Adrenal gland (tissue), 12 donors: ENCODE measurements around the gene RNF145. TPM values are rescaled to one million over a fixed set of nuclear protein-coding genes. Genes with fewer than 3 reads are reported as not detected.

Experiments used
- DNase-seq, 7 donors: peaks; one replicate each; pipeline ENCODE4 v3.0.0-alpha.2; 2019 to 2020
- H3K27ac ChIP-seq, 5 donors: fragments of 200-600 bp; sonication (generic) in 4 of 5; 1 replicate in 3 of 5; 2 replicates in 2 of 5; pipeline versions ENCODE4 v1.5.1 to v1.8.0; 2016 to 2020; ENCODE audit warnings: mild to moderate bottlenecking in 1 of 5
- H3K27me3 ChIP-seq: fragments of 200-600 bp; 2 replicates; pipeline ENCODE4 v1.8.0; 2021
- H3K36me3 ChIP-seq, 2 donors: fragments of 200-600 bp; replicated peaks in 1 of 2; 1 replicate in 1 of 2; 2 replicates in 1 of 2; pipeline versions ENCODE4 v1.5.1 to v1.8.0; 2018 to 2022
- H3K4me1 ChIP-seq, 2 donors: fragments of 200-600 bp; replicated peaks in 1 of 2; 1 replicate in 1 of 2; 2 replicates in 1 of 2; pipeline versions ENCODE4 v1.5.1 to v1.8.0; 2018 to 2021
- H3K4me3 ChIP-seq, 4 donors: fragments of 200-600 bp; sonication (generic) in 3 of 4; one replicate each; pipeline ENCODE4 v1.5.1; 2016 to 2018
- H3K9me3 ChIP-seq, 3 donors: fragments of 200-600 bp; sonication (generic) in 1 of 3; replicated peaks in 1 of 3; 1 replicate in 2 of 3; 2 replicates in 1 of 3; pipeline versions ENCODE4 v1.5.1 to v1.8.0; 2016 to 2021
- POLR2A ChIP-seq, 2 donors: fragments of 450-650 bp; IDR thresholded peaks; one replicate each; pipeline ENCODE4 v1.6.1; 2017; ENCODE audit warnings: antibody characterized with exemption in 2 of 2, mild to moderate bottlenecking in 2 of 2, moderate library complexity in 1 of 2
- WGBS, 4 donors: extraction: QIAGEN DNeasy Blood & Tissue Kit in 2 of 4; methylation state at CpG; one replicate each; pipeline versions ENCODE4 v1.1.5 to v1.1.7; 2013 to 2017; 5-methylcytosine and 5-hydroxymethylcytosine counted together
- intact Hi-C, 2 donors: fragments of 100-400 bp; cut with DNase I; formaldehyde crosslinking; loops; one replicate each; pipeline versions ENCODE4 v1.14.1 to v1.15.0; 2022 to 2023
- polyA plus RNA-seq, 3 donors: library from polyadenylated mRNA; stranded (reverse); fragments of 200-250 nt in 2 of 3; fragments of 350-450 nt in 1 of 3; fragmentation: Illumina TruSeq in 1 of 3; extraction: RNeasy Lipid Tissue Mini Kit (QIAGEN cat#74804) in 1 of 3; gene quantifications; one replicate each; pipeline ENCODE4 v1.2.3, GENCODE V29; 2013 to 2014
- total RNA-seq, 9 donors: library from RNA; depleted of rRNA in 4 of 9; stranded (reverse); fragments of >200 nt in 4 of 9; fragments of 120-200 nt in 1 of 9; fragmentation: NEBNext Ultra II Directional in 1 of 9; extraction: Animal tissue kit (Norgen Biotek cat#: 25700) in 1 of 9; gene quantifications; one replicate each; pipeline versions ENCODE4 v1.1.0 to v1.2.4, GENCODE V29; 2013 to 2023
- TF ChIP-seq, protein P1 (sequence below), 6 experiments: fragments of 450-650 bp in 4 of 6; fragments of 200-600 bp in 2 of 6; sonication (generic) in 1 of 6; IDR thresholded peaks; 1 replicate in 5 of 6; 2 replicates in 1 of 6; pipeline versions ENCODE4 v1.5.1 to v1.8.0; 2016 to 2021; ENCODE audit warnings: antibody characterized with exemption in 6 of 6, mild to moderate bottlenecking in 2 of 6, moderate library complexity in 1 of 6
- donor health status: healthy with polysubstance abuse.
- donor health status: Bipolar disorder and iron deficiency.
- donor health status: DM: yes; HTN: yes; CAD: no.
- donor health status: DM: no; HTN: no; CAD: no.
- donor health status: DM: no; HTN: no; CAD: no.
- donor health status: DM: yes; HTN: yes; CAD: no.

Gene RNF145
- total and polyA plus RNA-seq, 12 donors = 20.2 to 138 (median 69.6) TPM

DNA sequence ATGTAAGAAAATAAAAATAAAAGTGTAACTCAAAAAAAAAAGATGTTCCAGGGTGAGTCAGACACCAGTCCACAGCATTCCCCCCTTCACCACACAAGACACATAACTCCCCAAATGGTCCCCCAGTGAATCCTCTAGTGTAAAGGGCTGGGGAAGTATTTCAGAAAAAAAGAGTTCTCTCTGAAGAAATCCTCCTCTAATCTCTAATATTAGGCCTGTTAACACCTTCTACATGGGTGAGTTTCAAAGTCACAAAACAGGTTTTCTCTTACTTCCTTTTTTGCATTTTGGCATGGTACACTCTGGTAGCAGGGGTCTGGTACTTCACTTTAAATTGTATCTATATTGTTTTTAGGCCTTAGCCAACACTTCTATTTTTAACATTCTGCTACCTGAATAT is 28.2 kb downstream of the RNF145 start:
- peaks cover 14 to 88% of the 10 kb centered on the region in 2 donors for H3K4me1 ChIP-seq
- no peaks in the 10 kb centered on the region for H3K36me3 ChIP-seq
- H3K27ac ChIP-seq = no peak overlapping the region
- DNase-seq = no peak
- H3K27me3 ChIP-seq = no peaks in the 10 kb centered on the region
- no peak for TF ChIP-seq POLR2A (IDR thresholded peaks at IDR 0.05)
- TF ChIP-seq, protein P1, sequence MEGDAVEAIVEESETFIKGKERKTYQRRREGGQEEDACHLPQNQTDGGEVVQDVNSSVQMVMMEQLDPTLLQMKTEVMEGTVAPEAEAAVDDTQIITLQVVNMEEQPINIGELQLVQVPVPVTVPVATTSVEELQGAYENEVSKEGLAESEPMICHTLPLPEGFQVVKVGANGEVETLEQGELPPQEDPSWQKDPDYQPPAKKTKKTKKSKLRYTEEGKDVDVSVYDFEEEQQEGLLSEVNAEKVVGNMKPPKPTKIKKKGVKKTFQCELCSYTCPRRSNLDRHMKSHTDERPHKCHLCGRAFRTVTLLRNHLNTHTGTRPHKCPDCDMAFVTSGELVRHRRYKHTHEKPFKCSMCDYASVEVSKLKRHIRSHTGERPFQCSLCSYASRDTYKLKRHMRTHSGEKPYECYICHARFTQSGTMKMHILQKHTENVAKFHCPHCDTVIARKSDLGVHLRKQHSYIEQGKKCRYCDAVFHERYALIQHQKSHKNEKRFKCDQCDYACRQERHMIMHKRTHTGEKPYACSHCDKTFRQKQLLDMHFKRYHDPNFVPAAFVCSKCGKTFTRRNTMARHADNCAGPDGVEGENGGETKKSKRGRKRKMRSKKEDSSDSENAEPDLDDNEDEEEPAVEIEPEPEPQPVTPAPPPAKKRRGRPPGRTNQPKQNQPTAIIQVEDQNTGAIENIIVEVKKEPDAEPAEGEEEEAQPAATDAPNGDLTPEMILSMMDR (IDR thresholded peaks at IDR 0.05) = no peak
- intact Hi-C loops = no loop called here
- H3K4me3 ChIP-seq = no peak overlapping the region
- no peaks in the 10 kb centered on the region for H3K9me3 ChIP-seq

DNA sequence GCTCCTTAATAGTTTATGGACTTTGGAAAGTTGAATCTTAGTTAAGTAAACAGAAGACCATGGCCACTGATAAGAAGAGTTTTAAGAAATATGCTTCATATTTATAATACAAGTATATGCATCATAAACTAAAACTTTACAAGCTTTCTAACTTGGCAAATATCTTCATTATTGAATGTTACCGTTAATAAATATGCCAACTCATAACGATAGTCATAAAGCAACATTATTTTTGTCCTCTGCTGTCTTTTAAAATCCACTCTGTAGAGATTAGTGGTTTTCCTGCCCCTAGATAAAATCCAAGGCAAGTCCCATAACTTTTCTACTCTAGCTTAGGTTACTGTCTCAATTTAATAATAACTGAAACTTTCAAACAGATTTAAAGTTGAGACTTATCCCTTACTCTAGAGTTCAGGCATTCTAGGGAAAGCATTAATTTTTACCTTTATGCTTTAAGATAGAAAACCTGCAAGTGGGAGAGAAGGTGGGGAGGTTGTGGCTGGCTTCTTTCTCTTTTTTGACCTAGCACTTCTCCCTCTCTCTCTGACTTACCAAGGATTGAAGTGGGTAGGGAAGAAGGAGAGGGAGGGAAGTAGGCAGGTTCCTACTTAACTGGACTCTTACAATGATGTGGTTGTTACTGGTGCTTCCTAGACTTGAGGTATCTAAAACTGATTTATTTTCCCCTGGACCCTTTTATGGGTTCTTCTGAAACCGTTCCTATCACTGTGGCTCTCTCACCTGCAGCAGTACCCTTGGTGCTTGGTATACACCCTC is 29.6 kb downstream of the RNF145 start:
- Histone ChIP-seq H3K9me3 (no peaks in the 10 kb centered on the region), H3K4me3 (no peak overlapping the region), H3K27ac (peak overlapping the region in 4 of 5 donors; percentile 44 to 77 (median 58)), H3K4me1 (peaks cover 8 to 88% of the 10 kb centered on the region in 2 donors), H3K36me3 (no peaks in the 10 kb centered on the region), H3K27me3 (no peaks in the 10 kb centered on the region)
- intact Hi-C loops = no loop called here
- no peak for DNase-seq
- TF ChIP-seq POLR2A (IDR thresholded peaks at IDR 0.05) = no peak
- WGBS, 4 donors = 43 to 55% (median 47%) methylated on average over 3 of the region's 3 CpGs

DNA sequence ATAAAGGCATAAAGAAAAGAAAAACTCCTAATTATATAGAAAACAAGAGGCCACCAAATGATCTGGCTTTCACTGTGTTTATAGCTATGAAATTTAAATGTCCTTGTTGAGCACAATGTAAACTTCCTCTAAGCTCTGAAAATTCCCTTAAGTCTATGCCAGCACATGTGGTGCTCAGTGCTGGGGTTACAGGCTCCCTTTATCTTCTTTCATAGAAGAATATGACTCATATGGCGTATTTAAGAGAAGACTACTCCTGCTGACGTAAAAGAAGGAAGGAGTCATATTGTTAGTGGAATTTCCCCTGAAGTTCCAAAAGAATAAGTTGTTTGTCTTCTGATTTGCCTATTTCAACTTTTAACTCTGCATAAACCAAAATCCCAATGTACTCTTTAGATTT is 30.4 kb downstream of the RNF145 start:
- 11 to 29% (median 28%) methylated on average over 2 of the region's 2 CpGs for WGBS, 4 donors
- peak overlapping the region in 4 of 5 donors; percentile 2 to 77 (median 52) for H3K27ac ChIP-seq
- no peaks in the 10 kb centered on the region for H3K36me3 ChIP-seq
- peak in 6 of 7 donors; percentile 30 to 69 (median 48) for DNase-seq
- intact Hi-C loops = no loop called here
- no peaks in the 10 kb centered on the region for H3K9me3 ChIP-seq
- TF ChIP-seq POLR2A (IDR thresholded peaks at IDR 0.05) = peak in 1 of 2 donors; percentile 29
- TF ChIP-seq, protein P1 (IDR thresholded peaks at IDR 0.05) = no peak
- peaks cover 15 to 88% of the 10 kb centered on the region in 2 donors for H3K4me1 ChIP-seq
- no peaks in the 10 kb centered on the region for H3K27me3 ChIP-seq
- H3K4me3 ChIP-seq = peak overlapping the region in 1 of 4 donors; percentile 14

DNA sequence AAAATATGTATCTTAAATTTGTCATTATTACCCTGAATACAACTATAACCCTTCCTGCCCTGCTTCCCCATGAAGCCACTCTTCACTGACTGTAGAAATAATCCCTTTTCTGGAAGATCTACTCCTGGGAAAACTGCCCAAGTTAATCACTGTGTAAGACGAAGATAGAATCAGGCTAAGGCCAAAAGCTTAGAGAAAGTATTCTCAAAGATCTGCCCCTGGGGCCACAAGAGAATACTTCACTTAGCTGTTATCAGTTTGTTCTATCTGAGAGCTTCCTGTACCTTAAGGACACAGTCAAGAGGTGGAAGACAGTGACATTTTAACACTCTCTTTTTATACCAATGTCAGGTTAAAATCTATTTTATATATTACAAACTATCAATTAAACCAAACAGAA is 33.8 kb downstream of the RNF145 start:
- DNase-seq = no peak
- TF ChIP-seq, protein P1 (IDR thresholded peaks at IDR 0.05) = no peak
- TF ChIP-seq POLR2A (IDR thresholded peaks at IDR 0.05) = no peak
- no peak overlapping the region for H3K4me3 ChIP-seq
- H3K9me3 ChIP-seq = no peaks in the 10 kb centered on the region
- peaks cover 9 to 62% of the 10 kb centered on the region in 2 donors for H3K4me1 ChIP-seq
- 5 to 26% (median 17%) methylated on average over 1 of the region's 1 CpG for WGBS, 4 donors
- H3K36me3 ChIP-seq = peaks cover 0 to 6% of the 10 kb centered on the region in 2 donors
- peak overlapping the region in 3 of 5 donors; percentile 2 to 64 (median 58) for H3K27ac ChIP-seq
- no peaks in the 10 kb centered on the region for H3K27me3 ChIP-seq
- intact Hi-C loops = no loop called here
